GM12873 (cell line): ENCODE results near the gene PDE3A.

Source experiments
- TF ChIP-seq, protein P1 (sequence below): IDR thresholded peaks from 2 replicates; pipeline ENCODE4 v1.5.1; 2012; ENCODE audit warnings: low read depth, mild to moderate bottlenecking, moderate library complexity, low read length, control low read depth; ENCODE audit not compliant: insufficient read depth; ENCODE audit errors: missing control alignments

The PDE3A gene

DNA sequence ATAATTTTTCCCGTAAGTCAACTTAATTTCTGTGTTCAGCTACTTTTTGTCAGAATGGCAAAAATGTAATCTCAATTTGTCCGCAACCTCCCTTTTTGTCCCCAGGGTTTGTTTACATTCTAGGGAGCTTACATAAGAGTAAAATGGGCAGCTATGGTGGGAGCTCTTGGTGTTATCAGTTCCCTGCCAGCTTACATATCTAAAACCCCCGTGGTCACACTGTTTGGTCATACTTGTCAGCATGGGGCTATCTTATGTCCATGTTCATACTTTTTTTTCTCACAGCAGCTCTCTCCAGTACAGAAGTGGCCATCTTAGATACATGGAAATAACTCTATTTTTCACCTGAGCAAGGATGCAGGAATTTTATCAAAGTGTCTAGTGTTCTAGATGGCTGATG, 343.5 kb downstream of the PDE3A start:
- TF ChIP-seq, protein P1, sequence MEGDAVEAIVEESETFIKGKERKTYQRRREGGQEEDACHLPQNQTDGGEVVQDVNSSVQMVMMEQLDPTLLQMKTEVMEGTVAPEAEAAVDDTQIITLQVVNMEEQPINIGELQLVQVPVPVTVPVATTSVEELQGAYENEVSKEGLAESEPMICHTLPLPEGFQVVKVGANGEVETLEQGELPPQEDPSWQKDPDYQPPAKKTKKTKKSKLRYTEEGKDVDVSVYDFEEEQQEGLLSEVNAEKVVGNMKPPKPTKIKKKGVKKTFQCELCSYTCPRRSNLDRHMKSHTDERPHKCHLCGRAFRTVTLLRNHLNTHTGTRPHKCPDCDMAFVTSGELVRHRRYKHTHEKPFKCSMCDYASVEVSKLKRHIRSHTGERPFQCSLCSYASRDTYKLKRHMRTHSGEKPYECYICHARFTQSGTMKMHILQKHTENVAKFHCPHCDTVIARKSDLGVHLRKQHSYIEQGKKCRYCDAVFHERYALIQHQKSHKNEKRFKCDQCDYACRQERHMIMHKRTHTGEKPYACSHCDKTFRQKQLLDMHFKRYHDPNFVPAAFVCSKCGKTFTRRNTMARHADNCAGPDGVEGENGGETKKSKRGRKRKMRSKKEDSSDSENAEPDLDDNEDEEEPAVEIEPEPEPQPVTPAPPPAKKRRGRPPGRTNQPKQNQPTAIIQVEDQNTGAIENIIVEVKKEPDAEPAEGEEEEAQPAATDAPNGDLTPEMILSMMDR = no peak

DNA sequence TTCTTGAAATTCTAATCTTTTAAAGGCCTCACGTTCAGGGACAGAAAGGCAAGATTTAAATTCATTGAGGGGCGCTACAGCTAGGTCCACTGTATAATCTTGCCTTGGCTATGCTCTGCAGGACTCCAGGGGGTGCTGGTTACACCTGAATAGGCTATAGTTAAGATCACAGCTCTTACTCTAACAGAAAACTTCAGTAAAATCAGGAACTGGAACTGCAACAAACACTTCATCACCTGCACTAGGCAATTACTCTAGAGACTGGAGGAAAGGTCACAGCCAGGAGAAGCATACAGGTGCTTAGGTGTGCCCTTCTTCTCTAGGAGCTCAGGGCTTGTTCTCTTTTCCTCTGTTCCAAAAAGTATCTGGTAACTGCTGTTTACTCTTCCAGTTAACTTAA, 347.7 kb downstream of the PDE3A start:
- TF ChIP-seq, protein P1 = no peak

DNA sequence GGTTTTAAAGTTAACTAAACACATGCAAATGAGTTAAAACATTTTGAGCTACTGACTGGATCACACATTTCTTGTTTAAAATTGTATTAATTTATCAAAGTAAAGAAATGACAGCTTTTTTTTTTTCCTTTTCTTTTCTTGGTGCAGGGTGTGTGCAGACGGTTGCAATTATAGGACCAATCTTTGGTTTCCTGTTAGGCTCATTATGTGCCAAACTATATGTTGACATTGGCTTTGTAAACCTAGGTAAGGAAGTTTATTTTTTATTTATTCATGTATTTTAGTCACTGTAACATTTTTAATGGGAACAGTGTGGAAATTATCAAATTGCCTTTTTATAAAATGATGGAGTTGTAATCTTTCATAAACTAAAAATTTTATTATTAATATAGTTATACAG, 348.6 kb downstream of the PDE3A start:
- TF ChIP-seq, protein P1 = no peak

DNA sequence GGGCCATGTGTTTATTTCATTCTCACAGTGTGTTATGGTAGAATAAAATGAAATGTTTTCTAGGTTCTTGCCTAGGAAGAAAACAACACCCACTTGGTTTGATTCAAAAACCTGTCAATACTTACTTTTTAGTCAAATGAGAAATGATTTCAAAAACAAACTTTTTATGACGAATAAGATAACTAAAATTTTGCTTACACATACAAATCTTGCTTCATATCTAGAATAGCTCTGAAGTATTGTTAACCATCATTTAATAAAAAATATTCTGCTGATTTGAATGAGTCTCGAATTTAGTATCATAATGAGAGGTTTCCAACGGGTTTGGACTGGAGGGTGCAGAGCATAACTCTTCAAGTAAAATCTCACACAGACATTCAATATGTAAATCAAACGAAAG, 350.0 kb downstream of the PDE3A start:
- TF ChIP-seq, protein P1 = no peak

DNA sequence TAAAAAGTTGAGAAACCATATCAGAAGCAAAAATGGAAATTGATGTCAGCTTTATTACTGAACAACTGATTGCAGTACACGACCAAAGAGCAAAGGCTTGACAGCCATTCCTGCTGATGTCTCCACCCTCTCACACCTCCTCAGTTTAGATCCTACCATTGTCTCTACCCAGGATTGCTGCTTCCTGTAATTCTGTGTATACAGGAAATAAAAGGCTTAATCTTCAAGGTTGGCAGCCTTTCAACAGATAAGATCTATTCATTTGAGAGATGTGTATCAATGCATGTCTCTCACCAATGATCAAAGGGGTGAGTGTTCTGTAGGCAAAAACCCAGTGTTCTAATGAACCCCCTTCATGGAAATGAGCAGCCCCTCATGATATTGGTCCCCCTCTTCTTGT, 353.8 kb downstream of the PDE3A start:
- TF ChIP-seq, protein P1 = no peak

DNA sequence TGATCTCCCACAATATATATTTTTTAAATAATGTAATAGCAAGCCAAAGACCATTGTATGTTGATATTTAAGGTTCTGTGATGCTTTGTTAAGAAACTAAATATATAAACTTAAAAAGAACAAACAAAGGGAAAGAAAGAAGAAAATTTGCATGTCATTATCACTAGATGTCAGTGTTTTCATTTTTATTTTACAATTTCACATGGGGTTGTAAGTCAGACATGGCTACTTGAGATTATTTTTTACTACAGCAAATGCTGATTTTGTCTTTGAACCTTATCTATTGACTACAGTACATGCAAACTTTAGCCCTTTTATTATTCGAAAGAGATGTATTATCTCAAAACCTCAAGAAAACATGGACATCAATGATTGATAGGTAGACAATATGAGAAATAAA, 362.9 kb downstream of the PDE3A start:
- TF ChIP-seq, protein P1 = no peak
